Activated CD8-positive, alpha-beta memory T cell treated with anti-CD3 and anti-CD28 coated beads, Interleukin-2, amount 10 ng/mL, durations not matched to agents 7 days and 5 days (primary cell): ENCODE results near the gene F2RL3. TPM values are rescaled to one million over a fixed set of nuclear protein-coding genes. Genes with fewer than 3 reads are reported as not detected.
"Not testable (repeated sequence)": the region's sequence is repeated elsewhere in the genome, so short reads cannot be mapped to it uniquely, and the experiment has no call there.

ENCODE experiments used
- ATAC-seq: fragments of 150-1000 bp; cut with Tn5 transposase; one replicate; pipeline ENCODE4 v1.10.0; 2021; ENCODE audit warnings: moderate library complexity
- CTCF ChIA-PET: fragments of 350-600 bp; sonication (Branson Sonifier 250); formaldehyde crosslinking; loops from one replicate; lab custom pipeline; 2021; ENCODE audit warnings: antibody characterized with exemption; lab: Charles Lee
- DNase-seq: peaks from one replicate; pipeline ENCODE4 v3.0.0-alpha.2; 2020
- H3K27ac Mint-ChIP-seq: one replicate; pipeline ENCODE4 v1.8.0; 2021; ENCODE audit warnings: mild to moderate bottlenecking, mixed read lengths
- H3K27me3 Mint-ChIP-seq: one replicate; pipeline ENCODE4 v1.8.0; 2021; ENCODE audit warnings: mixed read lengths
- H3K36me3 Mint-ChIP-seq: one replicate; pipeline ENCODE4 v1.8.0; 2021; ENCODE audit warnings: mild to moderate bottlenecking, mixed read lengths
- H3K4me1 Mint-ChIP-seq: one replicate; pipeline ENCODE4 v1.8.0; 2021; ENCODE audit warnings: mixed read lengths
- H3K4me3 Mint-ChIP-seq: one replicate; pipeline ENCODE4 v1.8.0; 2021; ENCODE audit warnings: mild to moderate bottlenecking, moderate library complexity, mixed read lengths
- H3K9me3 Mint-ChIP-seq: one replicate; pipeline ENCODE4 v1.8.0; 2022; ENCODE audit warnings: low read depth, mixed read lengths
- total RNA-seq, 2 experiments: library from RNA; stranded (reverse); gene quantifications; one replicate each; pipeline ENCODE4 v1.2.3, GENCODE V29; 2021

F2RL3 gene
- total RNA-seq, 2 experiments from 2014 or later: 0.12 to 0.59 TPM

DNA sequence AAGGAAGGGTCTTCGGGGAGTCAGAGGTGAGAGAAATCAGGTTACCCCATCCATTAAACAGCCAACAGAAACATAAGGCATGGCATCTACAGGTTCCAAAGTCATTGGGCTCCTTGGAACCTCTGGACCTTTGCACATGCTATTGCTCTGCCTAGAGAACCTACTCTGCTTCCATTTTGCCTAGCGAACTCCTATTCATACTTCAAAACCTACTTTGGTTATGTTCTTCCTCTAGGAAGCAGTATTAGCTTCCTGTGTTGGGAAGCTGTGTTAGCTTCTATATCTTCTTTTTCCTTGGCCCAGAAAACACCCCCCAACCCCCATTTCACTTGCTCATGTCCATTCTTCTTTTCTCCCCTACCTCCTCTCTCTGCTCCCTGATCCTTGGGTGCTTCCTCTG lies 39.6 kb downstream of the F2RL3 start:
- DNase-seq: no peak
- H3K27me3 Mint-ChIP-seq: peaks cover 2% of the 10 kb centered on the region
- H3K27ac Mint-ChIP-seq: no peak overlapping the region
- H3K36me3 Mint-ChIP-seq: peaks cover 7% of the 10 kb centered on the region
- no peak overlapping the region for H3K4me3 Mint-ChIP-seq
- H3K9me3 Mint-ChIP-seq: peaks cover 8% of the 10 kb centered on the region
- no peaks in the 10 kb centered on the region for H3K4me1 Mint-ChIP-seq
- no peak for ATAC-seq
- CTCF ChIA-PET: no interaction called here

DNA sequence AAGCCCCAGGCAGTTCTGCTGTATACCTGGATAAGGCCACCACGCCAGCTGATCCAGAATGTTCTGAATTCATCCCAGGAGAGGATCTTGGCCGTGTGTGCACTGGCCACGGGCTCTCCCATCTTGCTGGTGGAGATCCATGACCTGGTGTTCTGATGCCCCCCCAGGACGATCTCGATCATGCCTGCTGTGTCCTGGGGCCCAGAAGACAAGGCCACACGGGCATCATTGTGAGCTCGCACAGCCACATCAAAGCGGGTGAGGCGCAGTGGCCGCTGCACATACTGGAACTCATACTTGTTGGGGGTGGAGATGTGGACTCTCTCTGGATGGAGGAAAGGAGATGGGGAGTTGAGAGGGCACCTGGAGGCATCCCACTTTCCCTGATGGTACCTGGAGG lies 40.1 kb downstream of the F2RL3 start:
- ATAC-seq (no peak), DNase-seq (no peak)
- no peak overlapping the region for H3K4me3 Mint-ChIP-seq
- H3K27me3 Mint-ChIP-seq: peaks cover 8% of the 10 kb centered on the region
- H3K9me3 Mint-ChIP-seq: peaks cover 13% of the 10 kb centered on the region
- H3K36me3 Mint-ChIP-seq: peaks cover 7% of the 10 kb centered on the region
- H3K4me1 Mint-ChIP-seq: no peaks in the 10 kb centered on the region
- H3K27ac Mint-ChIP-seq: no peak overlapping the region
- CTCF ChIA-PET: no interaction called here

DNA sequence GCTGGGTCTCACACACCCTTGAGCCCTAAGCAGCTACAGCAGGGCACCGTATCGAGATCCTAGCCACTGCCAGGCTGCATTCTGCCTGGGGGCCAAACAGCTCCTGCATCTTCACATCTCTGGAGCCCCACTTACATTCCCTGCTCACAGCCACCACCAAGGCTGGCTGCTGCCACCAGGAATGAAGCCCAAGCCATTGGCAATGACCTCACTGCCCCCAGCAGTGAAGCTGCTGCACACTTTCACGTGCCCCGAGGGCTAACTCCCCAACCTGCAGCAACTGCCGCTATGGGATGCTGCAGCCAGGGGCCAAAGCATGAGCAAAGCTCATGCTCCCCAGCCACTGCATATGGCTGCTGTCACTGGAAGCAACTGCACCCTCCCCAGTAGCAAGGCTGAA lies 42.0 kb downstream of the F2RL3 start:
- Mint-ChIP-seq H3K4me1 (no peaks in the 10 kb centered on the region), H3K27me3 (peaks cover 11% of the 10 kb centered on the region), H3K36me3 (peaks cover 5% of the 10 kb centered on the region), H3K4me3 (no peak overlapping the region), H3K27ac (no peak overlapping the region), H3K9me3 (peaks cover 21% of the 10 kb centered on the region)
- no peak for DNase-seq
- CTCF ChIA-PET: no interaction called here
- no peak for ATAC-seq

DNA sequence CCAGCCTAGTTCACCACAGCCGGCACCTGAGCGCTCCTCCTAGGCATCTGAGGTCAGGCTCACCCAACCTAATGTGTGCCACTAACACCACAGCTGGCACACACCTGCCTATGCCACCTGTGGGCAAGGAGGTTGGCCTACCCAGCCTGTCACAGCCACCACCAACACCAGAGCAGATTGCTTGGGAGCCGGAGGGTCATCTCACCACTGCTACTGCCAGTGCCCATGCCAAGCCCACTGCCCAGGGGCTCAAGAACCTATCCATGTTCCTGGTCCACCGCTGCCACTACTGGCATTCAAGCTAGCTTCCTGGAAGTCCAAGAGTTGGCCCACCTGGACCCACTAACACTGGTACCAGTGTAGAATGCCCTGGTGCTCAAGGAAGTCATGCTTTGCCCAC lies 42.5 kb downstream of the F2RL3 start:
- no peak overlapping the region for H3K4me3 Mint-ChIP-seq
- H3K4me1 Mint-ChIP-seq: no peaks in the 10 kb centered on the region
- DNase-seq (no peak), ATAC-seq (no peak)
- H3K9me3 Mint-ChIP-seq: peaks cover 21% of the 10 kb centered on the region
- H3K27me3 Mint-ChIP-seq: peaks cover 11% of the 10 kb centered on the region
- peaks cover 5% of the 10 kb centered on the region for H3K36me3 Mint-ChIP-seq
- no peak overlapping the region for H3K27ac Mint-ChIP-seq
- CTCF ChIA-PET: no interaction called here

DNA sequence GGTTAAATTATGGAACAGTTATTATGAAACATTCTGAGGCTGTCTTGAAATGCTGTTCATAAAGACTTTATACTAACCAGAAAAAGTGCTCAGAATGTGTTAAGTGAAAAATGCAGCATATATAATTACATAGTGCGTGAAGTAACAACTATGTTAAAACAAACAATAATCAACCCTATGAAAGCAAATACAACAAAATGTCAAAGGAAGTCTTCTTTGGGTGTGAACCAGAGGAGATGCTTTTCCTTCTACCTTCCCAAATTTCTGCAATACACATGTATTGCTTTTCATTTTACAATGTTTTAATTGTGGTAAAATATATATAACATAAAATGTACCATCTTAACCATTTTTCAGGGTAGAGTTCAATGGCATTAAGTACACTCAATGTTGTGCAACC lies 45.7 kb downstream of the F2RL3 start:
- H3K27me3 Mint-ChIP-seq: peaks cover 11% of the 10 kb centered on the region

DNA sequence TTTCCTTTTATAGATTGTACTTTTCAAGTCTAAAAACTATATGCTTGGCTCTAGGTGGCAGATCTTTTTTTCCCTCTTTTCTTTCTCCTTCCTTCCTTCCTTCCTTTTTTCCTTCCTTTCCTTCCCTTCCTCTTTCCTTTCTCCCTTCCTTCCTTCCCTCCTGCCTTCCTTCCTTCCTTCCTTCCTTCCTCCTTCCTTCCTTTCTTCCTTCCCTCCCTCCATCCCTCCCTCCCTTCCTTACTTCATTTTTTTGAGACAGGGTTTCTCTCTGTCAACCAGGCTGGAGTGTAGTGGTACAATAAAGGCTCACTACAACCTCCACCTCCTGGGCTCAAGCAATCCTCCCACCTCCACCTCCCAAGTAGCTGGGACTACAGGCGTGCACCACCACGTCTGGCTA lies 48.1 kb downstream of the F2RL3 start:
- Mint-ChIP-seq H3K27ac (no peak overlapping the region), H3K9me3 (peaks cover 16% of the 10 kb centered on the region), H3K36me3 (no peaks in the 10 kb centered on the region), H3K27me3 (peaks cover 11% of the 10 kb centered on the region), H3K4me1 (no peaks in the 10 kb centered on the region), H3K4me3 (no peak overlapping the region)
- CTCF ChIA-PET: no interaction called here
- DNase-seq (no peak), ATAC-seq (no peak)

More for the DNA sequence above, 45.7 kb downstream of the F2RL3 start:
- H3K4me1 Mint-ChIP-seq: no peaks in the 10 kb centered on the region
- no peaks in the 10 kb centered on the region for H3K36me3 Mint-ChIP-seq
- DNase-seq (no peak), ATAC-seq (no peak)
- no peak overlapping the region for H3K27ac Mint-ChIP-seq
- CTCF ChIA-PET: no interaction called here
- H3K4me3 Mint-ChIP-seq: no peak overlapping the region
- peaks cover 16% of the 10 kb centered on the region for H3K9me3 Mint-ChIP-seq

DNA sequence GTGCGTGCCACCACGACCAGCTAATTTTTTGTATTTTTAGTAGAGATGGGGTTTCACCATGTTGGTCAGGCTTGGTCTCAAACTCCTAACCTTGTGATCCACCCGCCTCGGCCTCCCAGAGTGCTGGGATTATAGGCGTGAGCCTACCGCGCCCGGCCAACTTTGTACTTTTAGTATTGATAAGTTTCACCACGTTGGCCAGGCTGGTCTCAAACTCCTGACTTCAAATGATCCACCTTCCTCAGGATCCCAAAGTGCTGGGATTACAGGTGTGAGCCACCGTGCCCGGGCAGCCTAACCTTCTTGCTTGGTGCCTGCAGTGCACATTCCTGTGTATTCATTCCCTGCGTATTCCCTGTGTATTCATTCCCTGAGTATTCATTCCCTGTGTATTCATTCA lies 49.0 kb downstream of the F2RL3 start:
- not testable (repeated sequence) for H3K36me3 Mint-ChIP-seq, H3K4me1 Mint-ChIP-seq, ATAC-seq

DNA sequence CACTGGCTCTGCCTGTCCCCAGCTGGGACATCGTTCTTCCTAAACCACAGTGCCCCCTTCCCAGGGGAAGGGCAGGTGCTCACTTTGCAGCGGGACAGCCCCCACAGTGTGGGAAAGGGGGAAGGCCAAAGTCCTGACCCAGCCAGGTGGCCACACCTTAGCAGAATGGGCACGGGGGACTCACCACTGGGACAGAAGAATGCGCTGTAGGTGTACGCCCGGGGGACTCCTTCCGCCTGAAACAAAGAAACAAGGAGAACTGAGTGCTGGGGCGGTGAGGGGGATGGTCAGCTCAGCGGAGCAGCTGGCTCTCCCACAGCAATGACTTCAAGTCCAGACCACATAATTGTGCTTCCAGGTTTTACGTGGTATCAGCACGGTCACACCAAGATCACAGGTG lies 49.4 kb downstream of the F2RL3 start:
- CTCF ChIA-PET: no interaction called here
- H3K36me3 Mint-ChIP-seq: no peaks in the 10 kb centered on the region
- no peak overlapping the region for H3K4me3 Mint-ChIP-seq
- ATAC-seq (no peak), DNase-seq (no peak)
- H3K27me3 Mint-ChIP-seq: peaks cover 10% of the 10 kb centered on the region
- H3K27ac Mint-ChIP-seq: no peak overlapping the region
- no peaks in the 10 kb centered on the region for H3K4me1 Mint-ChIP-seq
- peaks cover 16% of the 10 kb centered on the region for H3K9me3 Mint-ChIP-seq

More for the DNA sequence above, 49.0 kb downstream of the F2RL3 start:
- DNase-seq, H3K4me3 Mint-ChIP-seq, CTCF ChIA-PET, H3K27ac Mint-ChIP-seq: not testable (repeated sequence)
- Mint-ChIP-seq H3K27me3 (peaks cover 11% of the 10 kb centered on the region), H3K9me3 (peaks cover 16% of the 10 kb centered on the region)

DNA sequence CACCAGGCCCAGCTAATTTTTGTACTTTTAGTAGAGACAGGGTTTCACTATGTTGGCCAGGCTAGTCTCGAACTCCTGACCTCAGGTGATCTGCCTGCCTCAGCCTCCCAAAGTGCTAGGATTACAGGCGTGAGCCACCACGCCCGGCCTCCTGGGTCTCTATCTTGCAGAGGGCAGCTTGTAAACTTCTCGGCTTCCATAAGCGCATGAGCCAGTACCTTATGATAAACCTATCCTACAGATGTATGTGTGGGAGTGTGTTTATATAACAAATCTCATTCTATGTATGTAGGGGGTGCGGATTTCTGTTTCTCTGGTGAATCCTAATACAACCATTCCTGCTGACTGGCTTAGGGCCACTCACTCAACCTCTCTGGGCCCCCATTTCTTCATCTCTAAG lies 51.3 kb downstream of the F2RL3 start:
- CTCF ChIA-PET: interaction anchor here (1.2 kb wide), 1 partner anchor 24 kb away, joined by 3 read pairs; no protein-coding TSS in a partner anchor
- not testable (repeated sequence) for ATAC-seq, H3K36me3 Mint-ChIP-seq, H3K9me3 Mint-ChIP-seq, H3K27ac Mint-ChIP-seq, H3K4me1 Mint-ChIP-seq, DNase-seq, H3K4me3 Mint-ChIP-seq, H3K27me3 Mint-ChIP-seq

DNA sequence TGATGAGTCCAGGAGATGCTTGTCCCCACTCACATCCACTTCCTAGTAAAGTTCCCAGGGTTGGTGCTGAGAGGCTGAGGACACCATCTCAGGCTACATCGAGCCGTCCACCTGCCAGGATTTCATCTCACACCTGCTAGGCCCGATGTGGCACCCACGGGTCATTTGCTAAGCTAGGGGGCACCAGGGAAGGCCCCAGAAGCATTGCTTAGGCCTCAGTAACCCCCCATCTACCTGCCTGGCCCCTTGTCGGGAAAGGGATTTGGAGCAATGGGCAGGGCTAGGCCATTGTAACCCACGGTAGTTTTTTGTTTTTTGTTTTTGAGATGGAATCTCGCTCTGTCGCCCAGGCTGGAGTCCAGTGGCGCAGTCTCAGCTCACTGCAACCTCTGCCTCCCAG lies 51.8 kb downstream of the F2RL3 start:
- Mint-ChIP-seq H3K9me3 (no peaks in the 10 kb centered on the region), H3K27ac (no peak overlapping the region), H3K36me3 (no peaks in the 10 kb centered on the region), H3K27me3 (no peaks in the 10 kb centered on the region), H3K4me3 (no peak overlapping the region), H3K4me1 (no peaks in the 10 kb centered on the region)
- no peak for ATAC-seq
- CTCF ChIA-PET: interaction anchor here (1.2 kb wide), 1 partner anchor 24 kb away, joined by 3 read pairs; no protein-coding TSS in a partner anchor
- DNase-seq: no peak

Other genes starting within 250 kb of the F2RL3 start
- 10 to 100 TPM; 55.4 to 60.0 TPM for gene SMIM7, start 228.9 kb upstream of the F2RL3 start, total RNA-seq
- gene TMEM38A, start 227.9 kb upstream of the F2RL3 start, total RNA-seq: under 1 TPM; 0.87 to 0.88 TPM
- not detected for gene NWD1, start 169.2 kb upstream of the F2RL3 start, total RNA-seq
- 10 to 100 TPM; 29.1 to 30.5 TPM for gene SIN3B, start 59.6 kb upstream of the F2RL3 start, total RNA-seq
- 1 to 10 TPM in 1 of 2 experiments, under 1 TPM in 1; 0.21 to 1.3 TPM for gene CPAMD8, start 137.8 kb downstream of the F2RL3 start, total RNA-seq
- gene HAUS8, start 186.5 kb downstream of the F2RL3 start, total RNA-seq: 10 to 100 TPM; 62.1 to 73.0 TPM
- 100 to 1,000 TPM; 280 to 356 TPM for gene MYO9B, start 186.8 kb downstream of the F2RL3 start, total RNA-seq